Skeletal muscle cell (primary cell): ENCODE results near the gene VPS50.

Experiments
- DNase-seq: peaks from one replicate; pipeline ENCODE4 v3.0.0-alpha.2; 2010; ENCODE audit warnings: low read depth
- H3K4me3 ChIP-seq: 2 replicates; pipeline ENCODE4 v1.5.1; 2011; ENCODE audit warnings: low read depth, mild to moderate bottlenecking, control low read depth, low read length, moderate library complexity

VPS50 gene

DNA sequence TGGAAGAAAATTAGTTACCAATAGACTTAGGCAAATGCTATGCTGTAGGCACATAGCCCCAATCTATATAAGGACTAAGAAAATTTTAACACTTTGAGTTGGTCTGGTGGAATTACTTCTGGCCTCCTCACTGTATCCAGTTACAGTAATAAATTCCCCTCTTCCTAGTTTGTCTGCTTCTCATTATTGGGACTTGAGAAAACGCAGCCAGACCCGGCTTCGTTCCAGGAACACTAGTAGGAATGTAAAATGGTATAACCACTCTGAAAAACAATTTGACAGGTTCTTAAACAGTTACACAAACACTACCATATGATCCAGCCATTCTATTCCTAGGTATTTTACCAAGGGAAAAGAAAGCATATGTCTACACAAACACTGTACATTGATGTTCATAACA, 150.2 kb downstream of the VPS50 start:
- H3K4me3 ChIP-seq: no peak overlapping the region
- no peak for DNase-seq

DNA sequence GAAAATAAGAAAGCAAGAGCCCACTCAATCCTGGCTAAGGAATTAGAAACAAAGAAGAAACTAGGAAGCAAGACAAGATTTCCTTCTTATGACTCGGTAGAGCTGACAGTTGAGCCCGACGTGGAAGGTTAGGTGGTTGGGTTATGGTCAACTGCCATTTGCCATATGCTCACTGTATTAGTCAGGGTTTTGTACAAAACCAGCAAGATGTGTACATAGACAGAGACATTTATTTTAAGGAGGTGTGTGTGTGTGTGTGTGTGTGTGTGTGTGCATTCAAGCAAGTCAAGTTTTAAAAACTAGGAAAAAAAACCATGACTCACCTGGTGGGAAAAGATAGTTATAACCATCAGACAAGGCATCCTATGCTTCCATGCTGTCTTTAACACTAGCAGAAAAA, 158.5 kb downstream of the VPS50 start:
- H3K4me3 ChIP-seq: no peak overlapping the region
- DNase-seq: no peak

DNA sequence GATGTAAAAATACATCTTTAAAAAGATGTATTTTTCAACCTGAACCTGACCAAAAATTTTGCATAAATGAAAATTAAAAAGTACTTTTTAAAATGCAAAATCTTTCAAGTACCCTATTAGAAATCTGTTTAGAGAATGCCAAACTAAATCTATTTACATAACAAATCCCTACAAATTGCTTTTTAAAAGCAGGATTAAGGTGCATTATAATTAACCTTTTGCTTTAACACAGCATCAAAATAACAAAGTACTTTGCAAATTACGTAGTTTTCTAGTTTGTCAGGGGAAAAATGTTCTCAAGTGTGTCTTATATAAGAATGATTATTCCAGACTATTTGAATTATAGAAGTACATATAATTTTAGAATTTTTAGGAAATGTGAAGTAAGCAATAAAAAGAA, 160.8 kb downstream of the VPS50 start:
- DNase-seq: no peak
- no peak overlapping the region for H3K4me3 ChIP-seq

DNA sequence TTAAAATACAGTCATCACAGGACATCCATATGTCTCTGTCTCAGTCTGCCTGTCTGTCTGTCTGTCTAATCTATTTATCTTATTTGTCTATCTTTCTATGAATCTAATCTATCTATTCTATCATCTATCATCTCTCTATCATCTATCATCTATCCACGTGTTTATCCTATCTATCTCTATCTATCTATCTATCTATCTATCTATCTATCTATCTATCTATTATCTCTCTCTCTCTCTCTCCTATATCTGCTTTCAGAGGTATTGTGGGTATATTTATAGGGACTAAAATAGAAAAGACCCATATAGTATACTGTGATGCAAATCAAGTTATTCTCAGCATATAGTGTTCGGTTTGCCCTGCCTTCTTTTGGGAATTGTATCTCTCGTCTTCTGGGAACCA, 167.5 kb downstream of the VPS50 start:
- H3K4me3 ChIP-seq: no peak overlapping the region
- DNase-seq: no peak

DNA sequence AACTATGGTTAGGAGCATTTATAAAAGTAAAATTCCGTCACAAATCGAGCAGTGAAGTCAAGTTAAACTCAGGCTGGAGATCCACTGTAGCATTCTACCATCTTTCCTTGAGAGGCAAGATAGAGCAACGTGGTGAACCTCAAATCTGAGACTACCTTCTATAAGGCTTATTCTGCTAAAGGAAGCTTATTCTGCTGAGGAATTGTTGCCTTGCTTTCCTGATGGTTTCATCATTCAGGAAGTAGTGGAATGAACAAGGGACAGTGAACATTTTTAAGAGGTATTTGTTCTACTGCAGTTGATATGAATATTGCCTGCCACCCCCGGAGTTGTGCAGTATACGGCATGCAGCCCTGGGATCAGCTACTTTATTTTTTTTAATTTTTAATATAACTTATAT, 170.8 kb downstream of the VPS50 start:
- no peak for DNase-seq

DNA sequence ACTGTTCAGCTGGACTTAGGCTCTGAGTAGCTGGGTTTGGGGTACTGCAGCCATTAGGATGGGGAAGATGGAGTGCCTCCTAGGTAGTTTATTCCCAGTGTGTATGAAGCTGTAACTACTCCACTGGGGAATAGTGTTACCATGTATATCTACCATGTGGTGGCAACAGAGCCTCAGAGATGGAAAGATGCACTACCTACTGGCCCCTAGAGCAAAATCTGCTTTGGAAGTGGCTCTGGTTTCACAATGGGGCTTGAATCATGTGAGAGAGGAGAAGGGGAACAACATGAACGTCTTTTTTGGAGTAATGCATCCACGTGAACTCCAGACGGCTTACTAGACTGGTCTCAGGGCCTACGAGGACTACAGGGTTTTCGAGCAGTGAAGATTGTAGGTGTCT, 175.1 kb downstream of the VPS50 start:
- no peak for DNase-seq
- H3K4me3 ChIP-seq: no peak overlapping the region

More for the DNA sequence above, 170.8 kb downstream of the VPS50 start:
- no peak overlapping the region for H3K4me3 ChIP-seq

DNA sequence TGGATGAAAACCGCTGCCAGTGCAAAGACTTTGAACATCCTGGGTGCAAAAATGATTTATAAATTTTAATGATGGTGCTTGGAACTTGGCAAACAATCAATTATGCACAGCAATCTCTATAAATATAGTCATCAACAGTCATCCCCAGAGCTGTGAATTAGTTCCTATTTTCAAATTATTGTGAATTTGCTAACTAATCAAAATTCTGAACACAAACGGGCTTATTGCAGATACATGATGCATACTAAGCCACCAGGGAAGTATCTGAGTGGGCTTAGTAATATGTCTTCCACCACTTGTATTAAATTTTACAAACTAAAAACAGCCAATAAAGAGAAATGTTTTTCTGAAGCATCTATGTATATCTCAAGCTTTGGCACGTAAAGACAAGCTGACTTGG, 177.2 kb downstream of the VPS50 start:
- no peak for DNase-seq
- H3K4me3 ChIP-seq: no peak overlapping the region
